LHCN-M2 (cell line): ENCODE data around the gene MTG1. TPM values are rescaled to one million over a fixed set of nuclear protein-coding genes. Genes with fewer than 3 reads are reported as not detected.
A peak's percentile ranks its signal among the peaks of the same experiment; 100 is the strongest.
"Not testable (repeated sequence)": the region's sequence is repeated elsewhere in the genome, so short reads cannot be mapped to it uniquely, and the experiment has no call there.

Source experiments
- DNase-seq: peaks from one replicate; pipeline ENCODE4 v3.0.0-alpha.2; 2012; ENCODE audit warnings: low read depth
- total RNA-seq: library from RNA; depleted of rRNA; stranded (reverse); fragments of >200 nt; gene quantifications from 2 replicates; pipeline ENCODE4 v1.2.3, GENCODE V29; 2014

MTG1 gene
- total RNA-seq, 1 experiment from 2014 or later: 28.5 TPM

- DNase-seq: no peak
These were observed 35.0 kb upstream of the MTG1 start for GRCh38 chr10:133358925-133359310.

DNA sequence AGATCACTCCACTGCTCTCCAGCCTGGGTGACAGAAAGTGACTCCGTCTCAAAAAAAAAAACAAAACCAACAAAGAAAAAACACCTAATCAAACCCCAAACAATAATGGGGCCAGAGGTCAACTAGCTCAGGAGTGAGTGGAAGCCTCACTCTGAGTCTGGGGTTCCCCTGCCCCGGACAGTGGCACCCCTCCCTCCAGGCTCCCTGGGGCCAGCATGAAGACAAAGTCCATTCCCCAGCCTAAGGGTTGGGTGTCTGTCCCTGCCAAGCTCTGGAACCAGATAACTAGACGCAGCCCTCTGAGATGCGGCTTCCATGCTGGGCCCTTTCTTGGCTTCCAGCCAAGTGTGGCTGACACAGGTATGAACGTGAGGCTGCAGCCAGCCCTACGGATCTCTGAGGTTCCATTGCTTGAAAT is 34.4 kb upstream of the MTG1 start:
- no peak for DNase-seq

- no peak for DNase-seq
These were observed 33.9 kb upstream of the MTG1 start for GRCh38 chr10:133359972-133360610.

DNA sequence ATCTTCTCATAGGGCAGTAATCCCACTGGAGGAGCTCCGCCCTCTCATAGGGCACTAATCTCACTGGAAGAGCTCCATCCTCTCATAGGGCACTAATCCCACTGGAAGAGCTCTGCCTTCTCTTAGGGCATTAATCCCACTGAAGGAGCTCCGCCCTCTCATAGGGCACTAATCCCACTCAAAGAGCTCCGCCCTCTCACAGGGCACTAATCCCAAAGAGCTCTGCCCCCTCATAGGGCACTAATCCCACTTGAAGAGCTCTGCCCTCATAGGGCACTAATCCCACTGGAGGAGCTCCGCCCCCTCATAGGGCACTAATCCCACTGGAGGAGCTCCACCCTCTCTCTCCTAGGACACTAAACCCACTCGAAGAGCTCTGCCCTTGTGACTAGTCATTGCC is 32.7 kb upstream of the MTG1 start:
- no peak for DNase-seq

DNA sequence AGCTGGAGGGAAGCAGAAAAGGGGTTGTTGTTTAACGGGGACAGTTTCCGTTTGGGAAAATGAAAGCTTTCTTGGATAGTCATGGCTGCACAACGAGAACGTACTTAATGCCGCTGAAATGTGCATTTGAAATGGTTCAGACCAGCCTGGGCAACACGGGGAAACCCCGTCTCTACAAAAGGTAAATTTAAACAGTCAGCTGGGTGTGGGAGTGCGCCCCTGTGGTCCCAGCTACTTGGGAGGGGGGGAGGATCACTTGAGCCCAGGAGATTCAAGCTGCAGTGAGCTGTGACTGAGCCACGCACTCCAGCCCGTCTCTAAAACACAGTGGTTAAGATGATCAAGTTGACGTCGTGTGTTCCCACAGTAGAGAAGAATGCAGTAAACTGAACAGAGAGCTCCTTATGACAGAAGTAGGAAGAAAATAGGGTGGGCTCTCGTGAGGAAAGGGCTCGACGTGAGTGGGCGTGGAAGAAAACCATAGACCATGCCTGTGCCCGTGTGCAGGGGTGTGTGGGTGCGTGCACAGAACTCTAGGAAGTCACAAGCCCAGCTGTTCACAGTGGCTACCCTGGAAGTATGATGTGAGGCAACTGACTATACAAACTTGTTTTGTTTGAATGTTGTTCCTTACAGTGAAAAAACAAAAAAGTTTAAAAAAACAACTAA is 32.0 kb upstream of the MTG1 start:
- DNase-seq: no peak

- DNase-seq: no peak
These were observed 31.1 kb upstream of the MTG1 start for GRCh38 chr10:133362846-133363245.

GRCh38 chr10:133364645-133365431 is 29.1 kb upstream of the MTG1 start:
- DNase-seq: no peak

- DNase-seq: no peak
These were observed 28.4 kb upstream of the MTG1 start for GRCh38 chr10:133365461-133366129.

DNA sequence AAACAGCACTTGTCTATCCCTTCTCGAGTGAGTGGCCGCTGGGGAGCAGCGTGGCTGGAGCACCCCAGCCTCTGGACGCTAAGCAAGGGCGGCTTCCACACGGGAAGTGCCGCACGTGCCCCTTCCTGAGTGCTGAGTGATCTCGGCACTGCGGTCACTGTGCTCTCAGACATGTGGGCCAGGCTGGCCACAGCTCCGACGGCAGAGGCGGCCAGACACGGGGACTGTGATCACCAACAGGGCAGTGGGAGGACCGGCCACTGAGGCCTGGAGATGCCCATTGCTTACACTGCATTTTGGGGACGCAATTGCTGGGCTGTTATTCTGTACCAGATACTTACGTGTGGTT is 27.9 kb upstream of the MTG1 start:
- no peak for DNase-seq

GRCh38 chr10:133366751-133367150 is 27.2 kb upstream of the MTG1 start:
- no peak for DNase-seq

DNA sequence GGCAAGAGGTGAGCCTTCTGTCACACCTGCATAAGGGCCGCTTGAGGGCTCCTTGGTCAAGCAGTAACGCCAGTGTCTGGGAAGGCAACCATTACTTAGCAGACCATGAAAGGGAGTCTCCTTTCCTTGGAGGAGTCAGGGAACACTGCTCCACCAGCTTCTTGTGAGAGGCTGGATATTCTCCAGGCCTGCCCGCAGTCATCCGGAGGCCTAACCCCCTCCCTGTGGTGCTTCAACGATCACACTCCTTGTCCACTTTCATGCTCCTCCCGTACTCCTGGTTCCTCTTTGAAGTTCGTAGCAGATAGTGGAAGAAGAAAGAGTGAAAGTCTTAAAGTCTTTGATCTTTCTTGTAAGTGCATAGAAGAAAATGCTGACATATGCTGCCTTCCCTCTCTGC is 26.5 kb upstream of the MTG1 start:
- not testable (repeated sequence) for DNase-seq

GRCh38 chr10:133368153-133368552 is 25.8 kb upstream of the MTG1 start:
- no peak for DNase-seq

GRCh38 chr10:133370030-133370786 is 23.7 kb upstream of the MTG1 start:
- no peak for DNase-seq

- no peak for DNase-seq
These were observed 21.4 kb upstream of the MTG1 start for GRCh38 chr10:133372507-133372906.

GRCh38 chr10:133373174-133374090 is 20.5 kb upstream of the MTG1 start, which contains the start of gene ECHS1:
TSS of gene ECHS1 (minus strand) at chr10:133373354. CDS start at chr10:133373333, 21 bp downstream.
- DNase-seq: peak; percentile 88

GRCh38 chr10:133375357-133376115 is 18.4 kb upstream of the MTG1 start:
- no peak for DNase-seq

- DNase-seq: not testable (repeated sequence)
These were observed 17.8 kb upstream of the MTG1 start for GRCh38 chr10:133376183-133376582.

DNA sequence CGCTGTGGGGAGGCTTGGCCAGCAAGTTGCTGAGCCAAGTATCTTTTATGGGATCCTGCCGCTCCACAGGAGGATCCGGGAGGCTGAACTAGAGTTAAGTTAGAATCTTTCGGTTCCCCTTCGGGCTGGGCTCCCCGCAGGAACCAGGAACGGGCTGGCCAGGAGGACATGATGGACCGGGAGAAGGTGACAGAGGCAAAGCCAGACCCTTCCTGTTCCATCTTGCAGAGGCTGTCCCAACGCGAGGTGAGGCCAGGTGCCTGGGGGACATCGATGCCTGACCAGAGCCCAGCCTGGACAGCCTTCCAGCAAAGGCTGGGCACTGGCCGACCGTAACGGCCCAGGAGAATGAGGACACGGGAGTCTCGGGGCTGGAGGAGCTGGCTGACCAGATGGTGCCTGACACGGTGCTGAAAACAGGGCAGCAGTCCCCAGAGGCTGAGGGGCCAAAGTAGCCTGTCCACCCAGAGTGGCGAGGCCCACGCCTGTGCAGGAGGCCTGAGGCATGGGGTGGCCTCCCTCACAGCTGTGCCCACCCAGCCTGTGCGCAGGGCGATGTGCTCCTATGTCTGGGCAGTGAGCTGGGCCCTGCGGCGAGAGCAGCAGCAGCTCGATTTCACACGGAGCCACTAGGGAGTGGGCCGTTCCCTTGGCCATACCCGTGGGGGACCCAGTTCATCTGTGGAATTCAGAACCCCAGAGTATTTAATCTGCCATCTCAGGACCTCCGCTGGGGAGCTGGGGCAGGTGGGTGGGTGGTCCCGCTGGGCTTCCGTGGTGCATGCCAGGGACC is 16.7 kb upstream of the MTG1 start:
- DNase-seq: no peak

GRCh38 chr10:133377818-133378250 is 16.1 kb upstream of the MTG1 start:
- no peak for DNase-seq
